H1 (cell line): ENCODE measurements around the gene PYY. TPM values are rescaled to one million over a fixed set of nuclear protein-coding genes. Genes with fewer than 3 reads are reported as not detected.

ENCODE experiments used
- CBX5 ChIP-seq: fragments of 300-800, 300-1000 bp; sonication (generic); IDR thresholded peaks from 2 replicates; pipeline ENCODE4 v1.7.1; 2016; ENCODE audit warnings: antibody characterized with exemption, low read length, low read depth
- CBX8 ChIP-seq: fragments of 300-800, 300-1000 bp; sonication (generic); IDR thresholded peaks from 2 replicates; pipeline ENCODE4 v1.7.1; 2016; ENCODE audit warnings: low read depth, low read length, borderline replicate concordance
- CHD7 ChIP-seq: fragments of 300-600 bp; sonication (generic); IDR thresholded peaks from 2 replicates; pipeline ENCODE4 v1.7.1; 2012; ENCODE audit warnings: low read length, moderate library complexity, mild to moderate bottlenecking, inconsistent platforms; ENCODE audit not compliant: insufficient replicate concordance
- EGR1 ChIP-seq: IDR thresholded peaks from 2 replicates; pipeline ENCODE4 v1.6.1; 2011; ENCODE audit warnings: low read depth, low read length, borderline replicate concordance
- EZH2 ChIP-seq: fragments of 200-600 bp; sonication (generic); IDR thresholded peaks from 2 replicates; pipeline ENCODE4 v1.7.1; 2012; ENCODE audit warnings: low read depth, mild to moderate bottlenecking, moderate library complexity, low read length, inconsistent platforms; ENCODE audit not compliant: severe bottlenecking
- RFX5 ChIP-seq: IDR thresholded peaks from 2 replicates; pipeline ENCODE4 v1.6.1; 2011; ENCODE audit warnings: low read depth, low read length, improper control_type of control experiment, borderline replicate concordance
- TCF12 ChIP-seq: IDR thresholded peaks from 2 replicates; pipeline ENCODE4 v1.6.1; 2011; ENCODE audit warnings: low read depth, mild to moderate bottlenecking, low read length
- polyA plus RNA-seq, 7 experiments: library from polyadenylated mRNA; depleted of rRNA in 3 of 7; stranded (reverse) in 5 of 7; unstranded in 2 of 7; fragments of >200 nt in 5 of 7; fragments of 200-250 nt in 2 of 7; gene quantifications; 1 replicate in 5 of 7; 2 replicates in 1 of 7; 4 replicates in 1 of 7; pipeline versions ENCODE4 v1.2.1 to v1.2.3, GENCODE V29; 2011 to 2013; ENCODE audit warnings: missing spikeins in 2 of 7, mixed read lengths in 2 of 7
- total RNA-seq: library from RNA; stranded (reverse); fragmentation: NEBNext Ultra II Directional; extraction: Animal tissue kit (Norgen Biotek cat#: 25700); gene quantifications from 2 replicates; pipeline ENCODE4 v1.2.1, GENCODE V29; 2021

Gene PYY
- total and polyA plus RNA-seq, 2 of the 8 experiments (the other 6 are each of a cell fraction or from before 2014, with no cell fraction given), result 0.93 to 3.4 TPM

GRCh38 chr17:43979011-43979410 lies 25.3 kb upstream of the PYY start (continued):
- TF ChIP-seq CHD7, result no peak
- no peak for TF ChIP-seq TCF12
- no peak for TF ChIP-seq CBX5
- no peak for TF ChIP-seq CBX8
- TF ChIP-seq EGR1, result no peak
- TF ChIP-seq RFX5, result no peak
- TF ChIP-seq EZH2, result no peak
